ENCODE measurements around the gene PIP4K2A. TPM values are rescaled to one million over a fixed set of nuclear protein-coding genes. Genes with fewer than 3 reads are reported as not detected.
"Not testable (repeated sequence)": the region's sequence is repeated elsewhere in the genome, so short reads cannot be mapped to it uniquely, and the experiment has no call there.

PIP4K2A gene
- total RNA-seq, 2 donors from 2014 or later = 15.0 to 17.8 TPM

DNA sequence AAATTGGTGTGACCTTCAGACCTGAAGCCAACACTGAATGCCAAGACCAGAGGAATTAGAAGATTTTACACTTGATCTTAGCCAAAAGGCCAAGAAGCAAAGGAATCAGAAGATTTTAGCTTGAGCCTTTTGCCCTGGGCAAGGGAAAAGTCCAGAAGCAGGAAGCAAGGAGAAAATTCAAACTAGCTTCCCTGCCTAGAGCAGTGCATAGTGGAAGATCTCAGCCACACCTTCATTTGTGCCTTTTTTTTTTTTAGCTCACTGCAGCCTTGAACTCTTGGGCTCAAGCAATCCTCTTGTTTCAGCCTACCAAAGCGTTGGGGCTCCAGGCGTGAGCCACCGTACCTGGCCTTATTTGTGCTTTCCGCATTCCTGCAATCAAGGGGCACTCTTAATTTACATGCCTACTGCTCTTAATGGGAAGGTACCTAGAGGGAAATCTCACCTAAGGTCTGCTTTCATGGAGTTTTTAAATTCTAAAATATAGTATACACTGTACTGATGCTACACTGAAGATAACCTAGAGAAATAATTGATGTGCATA is 8.3 kb upstream of the PIP4K2A start:
- Histone ChIP-seq H3K9me3 (ENCODE audit: control insufficient read depth, low read length) (no peaks in the 10 kb centered on the region), H3K36me3 (ENCODE audit: control insufficient read depth, insufficient read depth, low read length) (no peaks in the 10 kb centered on the region), H3K9ac (ENCODE audit: extremely low read depth, low read length, poor library complexity, severe bottlenecking) (no peak overlapping the region), H3K4me3 (ENCODE audit: low read length) (no peak overlapping the region), H3K4me1 (ENCODE audit: control insufficient read depth, insufficient read depth, low read length) (no peaks in the 10 kb centered on the region), H3K27ac (ENCODE audit: low read depth, low read length) (no peak overlapping the region), H3K27me3 (ENCODE audit: control insufficient read depth, insufficient read depth, low read length, poor library complexity, severe bottlenecking) (no peaks in the 10 kb centered on the region)
- no peak overlapping the region for H3K27ac Mint-ChIP-seq
- peaks cover 7% of the 10 kb centered on the region for H3K27me3 Mint-ChIP-seq (ENCODE audit: insufficient read depth)
- TF ChIP-seq, protein P1, sequence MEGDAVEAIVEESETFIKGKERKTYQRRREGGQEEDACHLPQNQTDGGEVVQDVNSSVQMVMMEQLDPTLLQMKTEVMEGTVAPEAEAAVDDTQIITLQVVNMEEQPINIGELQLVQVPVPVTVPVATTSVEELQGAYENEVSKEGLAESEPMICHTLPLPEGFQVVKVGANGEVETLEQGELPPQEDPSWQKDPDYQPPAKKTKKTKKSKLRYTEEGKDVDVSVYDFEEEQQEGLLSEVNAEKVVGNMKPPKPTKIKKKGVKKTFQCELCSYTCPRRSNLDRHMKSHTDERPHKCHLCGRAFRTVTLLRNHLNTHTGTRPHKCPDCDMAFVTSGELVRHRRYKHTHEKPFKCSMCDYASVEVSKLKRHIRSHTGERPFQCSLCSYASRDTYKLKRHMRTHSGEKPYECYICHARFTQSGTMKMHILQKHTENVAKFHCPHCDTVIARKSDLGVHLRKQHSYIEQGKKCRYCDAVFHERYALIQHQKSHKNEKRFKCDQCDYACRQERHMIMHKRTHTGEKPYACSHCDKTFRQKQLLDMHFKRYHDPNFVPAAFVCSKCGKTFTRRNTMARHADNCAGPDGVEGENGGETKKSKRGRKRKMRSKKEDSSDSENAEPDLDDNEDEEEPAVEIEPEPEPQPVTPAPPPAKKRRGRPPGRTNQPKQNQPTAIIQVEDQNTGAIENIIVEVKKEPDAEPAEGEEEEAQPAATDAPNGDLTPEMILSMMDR (conservative IDR thresholded peaks at IDR 0.05) = no peak
- peaks cover 2% of the 10 kb centered on the region for H3K4me1 Mint-ChIP-seq
- no peak overlapping the region for H3K4me3 Mint-ChIP-seq
- 75 to 77% methylated on average over 4 of the region's 4 CpGs for WGBS, 2 experiments (ENCODE audit: insufficient coverage in 1 of 2, insufficient read length in 1 of 2)
- H3K36me3 Mint-ChIP-seq (ENCODE audit: low read depth) = no peaks in the 10 kb centered on the region
- H3K9me3 Mint-ChIP-seq = no peaks in the 10 kb centered on the region
- DNase-seq = no peak

DNA sequence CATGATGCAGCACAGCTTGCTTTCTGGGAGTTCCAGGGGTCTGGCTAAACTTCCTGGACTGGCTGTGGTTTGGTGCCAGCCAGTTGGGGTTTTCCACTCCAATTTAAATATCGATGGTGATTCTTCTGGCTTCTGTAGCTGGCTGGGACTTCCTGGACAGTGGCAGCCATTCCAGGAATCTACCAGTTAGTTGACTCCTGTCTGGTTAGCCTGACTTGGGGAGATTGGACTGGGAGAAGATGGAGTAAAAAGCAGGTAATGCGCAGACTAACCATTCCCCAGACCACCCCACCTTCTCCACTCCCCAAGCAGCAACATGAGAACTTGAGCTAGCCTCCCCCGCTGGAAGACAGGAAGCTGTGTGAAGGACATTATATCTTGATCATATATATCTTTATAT is 6.3 kb upstream of the PIP4K2A start:
- no peaks in the 10 kb centered on the region for H3K4me1 ChIP-seq (ENCODE audit: control insufficient read depth, insufficient read depth, low read length)
- Mint-ChIP-seq H3K27me3 (ENCODE audit: insufficient read depth) (peaks cover 25% of the 10 kb centered on the region), H3K27ac (no peak overlapping the region), H3K4me1 (peaks cover 2% of the 10 kb centered on the region), H3K9me3 (no peaks in the 10 kb centered on the region), H3K36me3 (ENCODE audit: low read depth) (no peaks in the 10 kb centered on the region), H3K4me3 (no peak overlapping the region)
- WGBS, 2 experiments (ENCODE audit: insufficient coverage in 1 of 2, insufficient read length in 1 of 2) = 87 to 88% methylated on average over 1 of the region's 3 CpGs
- no peak overlapping the region for H3K27ac ChIP-seq (ENCODE audit: low read depth, low read length)
- no peak for DNase-seq
- no peaks in the 10 kb centered on the region for H3K36me3 ChIP-seq (ENCODE audit: control insufficient read depth, insufficient read depth, low read length)
- TF ChIP-seq, protein P1 (conservative IDR thresholded peaks at IDR 0.05) = no peak
- no peak overlapping the region for H3K4me3 ChIP-seq (ENCODE audit: low read length)
- no peak overlapping the region for H3K9ac ChIP-seq (ENCODE audit: extremely low read depth, low read length, poor library complexity, severe bottlenecking)
- no peaks in the 10 kb centered on the region for H3K9me3 ChIP-seq (ENCODE audit: control insufficient read depth, low read length)
- peaks cover 13% of the 10 kb centered on the region for H3K27me3 ChIP-seq (ENCODE audit: control insufficient read depth, insufficient read depth, low read length, poor library complexity, severe bottlenecking)

DNA sequence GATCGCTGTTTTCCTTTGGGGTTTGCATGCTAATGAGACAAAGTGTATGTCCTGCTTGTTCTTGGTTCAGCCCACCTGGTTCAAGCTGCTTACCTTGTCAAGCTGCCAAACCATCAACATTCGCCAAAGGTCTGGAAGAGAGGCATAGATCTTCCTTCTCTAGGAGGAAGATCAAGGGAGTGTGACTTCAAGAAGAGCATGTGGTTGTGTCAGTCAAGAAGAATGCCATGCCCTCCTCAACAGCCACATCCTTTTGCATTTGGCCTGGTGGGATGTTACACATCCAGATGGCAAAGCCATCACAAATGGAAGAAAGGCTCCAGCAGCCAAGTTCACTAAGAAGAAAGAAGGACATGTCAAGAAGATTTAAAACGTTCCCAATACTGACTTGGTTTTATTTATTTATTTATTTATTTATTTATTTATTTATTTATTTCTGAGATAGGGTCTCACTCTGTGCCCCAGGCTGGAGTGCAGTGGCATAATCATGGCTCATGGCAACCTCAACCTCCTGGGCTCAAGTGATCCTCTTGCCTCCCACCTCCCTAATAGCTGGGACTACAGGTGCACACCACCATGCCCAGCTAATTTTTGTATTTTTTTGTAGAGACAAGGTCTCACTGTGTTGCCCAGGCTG is 5.1 kb upstream of the PIP4K2A start:
- no peaks in the 10 kb centered on the region for H3K9me3 Mint-ChIP-seq

DNA sequence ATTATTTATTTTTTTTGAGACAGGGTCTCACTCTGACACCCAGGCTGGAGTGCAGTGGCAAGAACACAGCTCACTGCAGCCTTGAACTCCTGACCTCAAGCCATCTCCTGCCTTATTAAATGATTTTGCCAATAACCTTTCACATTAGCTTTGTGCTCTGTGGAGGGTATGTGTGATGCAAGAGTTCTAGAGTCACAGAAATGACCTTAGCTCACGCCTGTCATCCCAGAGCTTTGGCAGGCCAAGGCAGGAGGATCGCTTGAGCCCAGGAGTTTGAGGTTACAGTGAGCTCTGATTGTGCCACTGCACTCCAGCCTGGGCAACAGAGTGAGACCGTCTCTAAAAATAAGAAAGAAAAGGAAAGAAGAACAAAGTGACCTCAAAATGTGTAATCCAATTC is 4.3 kb upstream of the PIP4K2A start:
- not testable (repeated sequence) for H3K4me3 Mint-ChIP-seq; DNase-seq; H3K9me3 ChIP-seq (ENCODE audit: control insufficient read depth, low read length); H3K4me1 ChIP-seq (ENCODE audit: control insufficient read depth, insufficient read depth, low read length); H3K4me3 ChIP-seq (ENCODE audit: low read length); H3K9me3 Mint-ChIP-seq; H3K4me1 Mint-ChIP-seq; H3K27ac Mint-ChIP-seq; H3K36me3 ChIP-seq (ENCODE audit: control insufficient read depth, insufficient read depth, low read length); H3K9ac ChIP-seq (ENCODE audit: extremely low read depth, low read length, poor library complexity, severe bottlenecking); H3K36me3 Mint-ChIP-seq (ENCODE audit: low read depth); H3K27ac ChIP-seq (ENCODE audit: low read depth, low read length)
- H3K27me3 ChIP-seq (ENCODE audit: control insufficient read depth, insufficient read depth, low read length, poor library complexity, severe bottlenecking) = peaks cover 24% of the 10 kb centered on the region
- 89 to 100% methylated on average over 3 of the region's 3 CpGs for WGBS, 2 experiments (ENCODE audit: insufficient coverage in 1 of 2, insufficient read length in 1 of 2)
- peaks cover 34% of the 10 kb centered on the region for H3K27me3 Mint-ChIP-seq (ENCODE audit: insufficient read depth)

More for the DNA sequence above, 5.1 kb upstream of the PIP4K2A start:
- H3K27me3 Mint-ChIP-seq (ENCODE audit: insufficient read depth) = peaks cover 34% of the 10 kb centered on the region
- Histone ChIP-seq H3K27me3 (ENCODE audit: control insufficient read depth, insufficient read depth, low read length, poor library complexity, severe bottlenecking) (peaks cover 24% of the 10 kb centered on the region), H3K9me3 (ENCODE audit: control insufficient read depth, low read length) (no peaks in the 10 kb centered on the region), H3K9ac (ENCODE audit: extremely low read depth, low read length, poor library complexity, severe bottlenecking) (no peak overlapping the region), H3K4me1 (ENCODE audit: control insufficient read depth, insufficient read depth, low read length) (no peaks in the 10 kb centered on the region), H3K36me3 (ENCODE audit: control insufficient read depth, insufficient read depth, low read length) (no peaks in the 10 kb centered on the region), H3K4me3 (ENCODE audit: low read length) (no peak overlapping the region), H3K27ac (ENCODE audit: low read depth, low read length) (no peak overlapping the region)
- H3K4me3 Mint-ChIP-seq = no peak overlapping the region
- 96 to 100% methylated on average over 2 of the region's 3 CpGs for WGBS, 2 experiments (ENCODE audit: insufficient coverage in 1 of 2, insufficient read length in 1 of 2)
- TF ChIP-seq, protein P1 (conservative IDR thresholded peaks at IDR 0.05) = no peak
- peaks cover 2% of the 10 kb centered on the region for H3K4me1 Mint-ChIP-seq
- H3K36me3 Mint-ChIP-seq (ENCODE audit: low read depth) = no peaks in the 10 kb centered on the region
- no peak for DNase-seq
- H3K27ac Mint-ChIP-seq = no peak overlapping the region
